Measurements from ENCODE around the gene RPS6KA5.
"Not testable (repeated sequence)": the region's sequence is repeated elsewhere in the genome, so short reads cannot be mapped to it uniquely, and the experiment has no call there.

Gene RPS6KA5

GRCh38 chr14:90981636-90982035 is 78.8 kb downstream of the RPS6KA5 start:
- no peak for DNase-seq

- DNase-seq = not testable (repeated sequence)
These were observed 79.8 kb downstream of the RPS6KA5 start for GRCh38 chr14:90980636-90981035.

DNA sequence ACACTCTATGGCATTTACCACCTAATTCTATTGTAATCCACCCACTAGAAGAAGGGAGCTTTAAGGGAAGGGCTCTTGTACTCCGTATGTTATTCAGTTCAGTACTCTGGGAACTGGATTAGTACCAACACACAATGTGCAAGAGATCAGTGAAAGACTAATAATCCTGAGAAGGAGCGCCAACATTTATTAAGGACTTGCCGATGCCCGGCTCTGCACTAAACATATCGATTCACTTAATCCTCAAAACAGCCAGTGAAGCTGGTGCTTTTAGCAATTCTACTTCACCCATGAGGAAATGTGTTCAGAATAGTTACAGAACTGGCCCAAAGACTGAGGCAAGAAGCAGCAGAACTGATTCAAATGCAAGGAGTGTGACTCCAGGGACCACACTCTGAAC is 80.9 kb downstream of the RPS6KA5 start:
- DNase-seq = no peak

- DNase-seq = no peak
These were observed 84.3 kb downstream of the RPS6KA5 start for GRCh38 chr14:90976101-90976500.

DNA sequence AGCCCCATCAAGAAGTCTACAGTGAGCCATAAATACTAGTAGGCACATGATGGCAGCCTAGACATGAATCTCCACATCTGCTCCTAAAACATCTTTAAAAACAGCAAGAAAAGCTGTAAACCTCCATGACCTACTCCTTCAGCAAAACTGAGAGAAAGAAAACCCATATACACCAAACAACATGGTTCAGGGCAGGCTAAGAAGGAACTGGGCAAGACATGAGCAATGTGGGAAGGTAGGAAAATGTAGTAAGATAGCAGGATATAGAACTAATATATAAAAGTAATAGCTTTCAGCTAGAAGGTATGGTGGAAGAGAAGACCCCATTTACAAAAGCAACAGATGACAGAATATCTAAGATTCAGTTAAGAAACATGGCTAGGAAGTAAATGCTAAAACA is 88.8 kb downstream of the RPS6KA5 start:
- no peak for DNase-seq

DNA sequence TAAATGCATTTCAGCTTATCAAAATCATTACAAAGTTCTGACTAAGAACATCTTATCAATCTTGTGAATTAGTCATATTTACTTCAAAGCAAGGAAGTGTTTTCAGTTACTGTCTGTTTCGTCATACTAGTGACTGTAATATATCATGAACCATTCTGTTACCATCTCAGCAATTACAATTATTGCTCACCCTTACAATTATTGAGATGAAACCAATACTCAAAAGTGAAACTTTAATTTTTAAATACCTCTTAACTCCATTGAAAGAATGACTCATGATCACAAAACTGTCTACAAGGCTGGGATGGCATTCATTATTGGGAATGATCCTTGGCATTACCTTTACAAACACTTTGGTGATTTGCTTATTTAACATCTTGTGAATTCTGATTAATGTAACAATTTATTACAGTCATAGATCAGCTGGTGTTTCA is 90.3 kb downstream of the RPS6KA5 start:
- DNase-seq = no peak

- no peak for DNase-seq
These were observed 90.8 kb downstream of the RPS6KA5 start for GRCh38 chr14:90969531-90970166.

- no peak for DNase-seq
These were observed 92.4 kb downstream of the RPS6KA5 start for GRCh38 chr14:90968025-90968424.

- no peak for DNase-seq
These were observed 93.9 kb downstream of the RPS6KA5 start for GRCh38 chr14:90966493-90966892.

DNA sequence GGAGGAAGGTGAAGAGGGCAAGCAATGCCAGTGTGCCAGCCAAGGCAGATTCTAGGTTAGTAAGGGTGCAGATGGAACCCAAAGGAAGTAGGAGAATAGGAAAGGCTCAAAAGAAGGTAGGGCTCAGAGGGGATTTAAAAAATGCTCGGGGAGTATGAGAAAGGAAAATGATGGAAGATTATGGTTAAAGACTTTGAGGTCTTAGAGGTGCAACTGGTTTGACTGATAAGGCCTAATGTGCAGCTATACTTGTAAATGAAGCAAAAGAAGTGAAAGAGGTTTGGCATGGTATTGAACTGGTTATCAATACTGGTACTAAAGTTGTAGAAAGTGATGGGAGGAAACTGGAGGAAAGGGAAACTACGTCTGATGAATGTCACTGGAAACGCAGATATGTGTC is 94.7 kb downstream of the RPS6KA5 start:
- DNase-seq = no peak

DNA sequence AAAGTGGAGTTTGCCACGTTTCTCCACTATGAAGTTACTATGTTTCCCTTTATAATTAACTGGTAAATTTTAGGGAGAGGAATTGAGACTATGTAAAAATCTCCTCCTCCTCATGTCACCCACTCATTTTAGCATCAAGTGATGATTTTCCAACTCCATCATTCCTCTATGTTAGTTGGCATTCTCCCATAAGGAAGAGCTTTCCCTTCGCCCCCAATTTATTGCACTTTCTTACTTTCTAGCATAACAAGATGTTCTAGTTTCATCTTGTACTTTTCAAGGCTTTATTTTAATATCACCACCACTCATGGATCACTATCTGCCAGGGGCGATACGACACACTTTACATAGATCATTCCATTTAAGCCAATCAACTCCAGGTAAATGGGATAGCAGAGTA is 97.1 kb downstream of the RPS6KA5 start:
- no peak for DNase-seq

DNA sequence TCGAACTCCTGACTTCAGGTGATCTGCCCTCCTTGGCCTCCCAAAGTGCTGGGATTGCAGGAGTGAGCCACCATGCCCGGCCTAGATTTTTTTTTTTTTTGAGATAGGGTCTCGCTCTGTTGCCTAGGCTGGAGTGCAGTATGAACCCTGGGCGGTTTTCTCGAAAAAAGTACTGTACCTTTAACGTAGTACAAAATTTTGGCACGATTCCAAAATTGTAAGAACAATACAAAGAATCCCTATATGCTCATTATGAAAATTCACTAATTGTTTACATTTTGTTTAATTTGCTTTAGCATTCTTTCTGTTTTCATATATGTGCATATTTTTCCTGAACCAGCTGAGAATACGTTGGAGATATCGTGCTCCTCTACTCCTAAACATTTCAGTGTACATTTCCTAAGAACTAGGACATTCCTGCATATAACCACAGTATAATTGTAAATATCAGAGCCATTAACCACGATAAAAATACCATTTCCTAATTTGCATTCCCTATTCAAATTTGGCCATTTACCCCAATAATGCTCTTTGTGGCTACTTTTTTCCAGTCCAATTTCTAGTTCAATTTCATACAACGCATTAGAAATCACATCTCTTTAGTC is 97.8 kb downstream of the RPS6KA5 start:
- DNase-seq = no peak

DNA sequence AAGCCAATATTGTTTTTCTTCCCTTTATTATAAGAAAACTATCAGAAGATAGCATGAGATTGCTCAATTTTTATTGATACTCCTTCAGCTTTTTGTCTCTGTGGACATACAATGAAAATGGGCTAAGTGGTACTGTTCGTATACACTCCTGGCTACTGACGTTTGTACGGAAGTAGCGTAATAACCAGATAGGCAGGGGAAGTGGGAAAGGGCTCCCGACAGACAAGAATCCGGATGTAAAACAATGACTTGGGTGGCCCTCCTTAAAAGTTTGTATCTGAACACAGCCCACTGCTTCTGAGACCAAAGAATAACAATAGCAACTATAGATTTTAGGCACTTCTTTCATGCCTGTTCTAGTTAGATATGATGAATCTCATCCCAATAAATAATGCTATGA is 99.6 kb downstream of the RPS6KA5 start:
- no peak for DNase-seq

DNA sequence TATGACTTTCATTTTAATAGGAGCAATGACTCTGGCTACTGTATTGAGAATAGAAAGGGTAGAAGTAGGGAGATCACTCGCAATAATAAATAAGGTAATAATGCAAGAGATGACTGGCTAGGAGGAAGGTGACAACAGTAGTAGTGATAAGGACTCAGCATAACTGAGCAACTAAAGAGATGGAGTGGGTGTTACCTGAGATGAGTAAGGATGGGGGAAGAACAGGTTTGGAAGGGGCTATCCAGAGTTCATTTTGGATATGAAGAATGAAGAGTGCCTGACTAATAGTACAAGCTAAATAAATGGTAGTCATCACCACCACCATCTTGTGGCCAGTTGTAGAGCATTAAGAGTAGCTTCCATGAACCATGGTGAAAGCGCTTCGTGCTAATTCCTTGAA is 101.1 kb downstream of the RPS6KA5 start:
- no peak for DNase-seq

DNA sequence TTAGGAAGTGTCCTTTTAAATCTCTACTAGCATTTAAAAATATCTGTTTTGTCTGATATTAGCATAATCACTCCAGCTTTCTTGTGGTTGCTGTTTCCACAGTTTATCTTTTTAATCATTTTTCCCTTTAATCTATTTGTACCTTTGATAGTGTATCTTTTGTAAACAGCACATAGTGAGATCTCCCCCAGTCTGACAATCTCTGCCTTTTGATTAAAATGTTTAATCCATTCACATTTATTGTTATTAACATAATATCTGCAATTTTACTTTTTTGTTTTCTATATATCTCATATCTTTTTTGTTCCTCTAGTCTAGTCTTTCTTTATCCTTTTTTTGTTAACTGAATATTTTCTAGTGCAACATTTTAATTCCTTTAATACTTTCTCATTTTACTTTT is 104.2 kb downstream of the RPS6KA5 start:
- DNase-seq = no peak

GRCh38 chr14:90953643-90954042 is 106.8 kb downstream of the RPS6KA5 start:
- not testable (repeated sequence) for DNase-seq

DNA sequence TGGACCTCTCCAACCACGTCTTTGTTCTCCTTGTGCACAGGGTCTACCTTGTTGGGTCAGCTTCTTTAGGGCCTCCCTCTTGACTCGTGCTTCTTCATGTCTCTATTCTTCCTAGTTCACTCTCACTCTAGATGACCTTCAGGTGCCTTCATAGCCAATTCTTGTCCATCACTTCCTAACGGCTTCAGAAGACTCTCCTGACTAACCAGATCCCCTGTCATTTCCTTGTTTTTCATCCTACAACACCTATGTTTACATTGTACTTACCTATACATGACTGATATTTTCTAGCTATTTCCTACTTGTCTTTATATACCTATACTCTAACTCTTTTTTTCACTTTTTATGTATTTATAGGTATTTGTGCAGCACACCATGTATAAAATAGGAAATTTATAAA is 117.1 kb downstream of the RPS6KA5 start:
- no peak for DNase-seq

- no peak for DNase-seq
These were observed 117.9 kb downstream of the RPS6KA5 start for GRCh38 chr14:90942511-90942910.

DNA sequence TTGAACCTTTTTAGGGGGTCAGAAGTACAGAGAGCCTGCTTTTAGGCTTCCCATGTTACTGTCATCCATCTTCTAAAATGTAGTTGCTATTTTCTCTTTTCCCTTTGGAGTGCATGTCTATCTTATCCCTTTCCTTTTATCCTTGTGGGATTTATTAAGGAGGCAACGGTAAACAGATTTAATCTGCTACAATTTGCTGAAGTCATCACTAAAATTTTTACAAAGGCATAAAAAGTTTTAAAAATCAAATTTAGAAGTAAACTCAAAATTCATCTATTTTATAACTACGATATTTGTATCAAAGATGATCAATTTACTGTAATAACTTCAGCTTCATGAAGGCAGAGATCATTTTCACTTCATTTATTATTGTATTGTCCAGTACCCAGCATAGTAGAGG is 118.7 kb downstream of the RPS6KA5 start:
- DNase-seq = no peak

- DNase-seq = no peak
These were observed 120.0 kb downstream of the RPS6KA5 start for GRCh38 chr14:90940318-90940962.

- not testable (repeated sequence) for DNase-seq
These were observed 121.1 kb downstream of the RPS6KA5 start for GRCh38 chr14:90939252-90939795.

GRCh38 chr14:90938615-90939014 is 121.8 kb downstream of the RPS6KA5 start:
- DNase-seq = no peak

DNA sequence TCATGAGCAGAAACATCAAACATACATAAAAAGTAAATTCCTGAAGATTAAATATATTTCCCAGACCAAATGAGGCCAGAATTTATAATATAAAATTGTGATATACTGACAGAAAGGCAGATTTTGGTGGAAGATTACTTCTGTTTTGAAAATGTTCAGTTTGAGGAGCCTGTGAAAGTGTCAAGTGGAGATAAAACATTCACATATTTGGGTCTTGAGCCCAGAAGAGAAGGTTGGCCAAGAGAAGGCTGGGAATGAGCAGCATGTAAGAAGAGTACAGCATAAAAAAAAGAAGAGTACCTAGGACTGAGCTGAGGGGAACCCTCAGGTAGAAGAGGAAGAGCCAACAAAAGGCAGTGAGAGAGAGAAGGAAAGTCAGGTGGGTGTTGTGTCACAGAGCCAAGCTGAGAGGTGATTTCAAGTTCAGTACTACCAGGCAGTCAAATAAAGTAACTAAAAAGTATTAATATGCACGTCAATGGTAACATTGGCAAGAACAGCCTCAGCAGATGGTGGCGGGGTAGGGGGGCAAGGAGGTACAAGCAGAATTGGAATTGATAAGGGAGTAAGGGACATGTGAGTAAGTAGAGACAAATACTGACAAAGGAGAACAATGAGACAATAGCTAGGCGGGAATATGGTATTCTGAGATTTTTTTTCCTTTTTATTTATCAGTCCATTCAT is 123.5 kb downstream of the RPS6KA5 start:
- DNase-seq = no peak
